Heart left ventricle (tissue), 16 donors: ENCODE results near the gene P2RX7. TPM values are rescaled to one million over a fixed set of nuclear protein-coding genes. Genes with fewer than 3 reads are reported as not detected.
"Not testable (repeated sequence)": the region's sequence is repeated elsewhere in the genome, so short reads cannot be mapped to it uniquely, and the experiment has no call there.

ENCODE experiments used
- ATAC-seq, 4 donors: fragments of 200-7000 bp; cut with Tn5 transposase; one replicate each; pipeline ENCODE4 v1.9.1; 2020 to 2022; ENCODE audit warnings: moderate library complexity in 4 of 4, mild to moderate bottlenecking in 3 of 4, moderate number of reproducible peaks in 1 of 4
- DNase-seq, 5 donors: peaks; one replicate each; pipeline ENCODE4 v3.0.0-alpha.2; 2020
- H3K27ac ChIP-seq, 12 donors: fragments of 200-600 bp; sonication (generic) in 4 of 12; one replicate each; pipeline versions ENCODE4 v1.5.0 to v1.8.0; 2016 to 2022; ENCODE audit warnings: mild to moderate bottlenecking in 2 of 12
- H3K27me3 ChIP-seq, 9 donors: fragments of 200-600 bp; sonication (generic) in 2 of 9; one replicate each; pipeline versions ENCODE4 v1.5.1 to v1.8.0; 2016 to 2022; ENCODE audit warnings: mild to moderate bottlenecking in 3 of 9
- H3K36me3 ChIP-seq, 9 donors: fragments of 200-600 bp; sonication (generic) in 2 of 9; one replicate each; pipeline versions ENCODE4 v1.5.0 to v1.8.0; 2018 to 2022; ENCODE audit warnings: mild to moderate bottlenecking in 2 of 9
- H3K4me1 ChIP-seq, 12 donors: fragments of 200-600 bp; sonication (generic) in 4 of 12; one replicate each; pipeline versions ENCODE4 v1.5.0 to v1.8.0; 2016 to 2022; ENCODE audit warnings: mild to moderate bottlenecking in 3 of 12
- H3K4me3 ChIP-seq, 12 donors: fragments of 200-600 bp; sonication (generic) in 4 of 12; one replicate each; pipeline versions ENCODE4 v1.5.0 to v1.8.0; 2017 to 2022; ENCODE audit warnings: mild to moderate bottlenecking in 9 of 12, moderate library complexity in 4 of 12
- H3K9me3 ChIP-seq, 12 donors: fragments of 200-600 bp; sonication (generic) in 4 of 12; one replicate each; pipeline versions ENCODE4 v1.5.0 to v1.8.0; 2016 to 2022; ENCODE audit warnings: mild to moderate bottlenecking in 1 of 12
- POLR2A ChIP-seq, 2 donors: fragments of 450-650 bp; IDR thresholded peaks; one replicate each; pipeline ENCODE4 v1.6.1; 2017; ENCODE audit warnings: antibody characterized with exemption in 2 of 2, mild to moderate bottlenecking in 2 of 2, moderate library complexity in 2 of 2
- WGBS, 4 donors: extraction: QIAGEN DNeasy Blood & Tissue Kit in 2 of 4; methylation state at CpG; one replicate each; pipeline versions ENCODE4 v1.1.5 to v1.1.7; 2013 to 2018; 5-methylcytosine and 5-hydroxymethylcytosine counted together
- intact Hi-C, 10 donors: fragments of 100-400 bp; cut with DNase I; formaldehyde crosslinking; loops; one replicate each; pipeline versions ENCODE4 v1.11.1 to v1.14.2; 2022
- polyA plus RNA-seq, 2 donors: library from polyadenylated mRNA; stranded (reverse); fragments of 200-250 nt; gene quantifications; one replicate each; pipeline ENCODE4 v1.2.3, GENCODE V29; 2013
- total RNA-seq, 9 donors: library from RNA; depleted of rRNA in 2 of 9; stranded (reverse); fragments of >200 nt in 2 of 9; fragmentation: NEBNext Ultra II Directional in 3 of 9; extraction: Animal tissue kit (Norgen Biotek cat#: 25700) in 3 of 9; gene quantifications; one replicate each; pipeline versions ENCODE4 v1.1.0 to v1.2.4, GENCODE V29; 2016 to 2023
- TF ChIP-seq, protein P1 (sequence below), 12 donors: fragments of 200-600 bp; sonication (generic) in 4 of 12; IDR thresholded peaks; one replicate each; pipeline versions ENCODE4 v1.5.0 to v1.8.0; 2018 to 2022; ENCODE audit warnings: antibody characterized with exemption in 12 of 12, mild to moderate bottlenecking in 5 of 12
- donor health status: ischemic (EF 13 %, LVEDD 7.1; RV severe dilation, severe dysfunction).
- donor health status: healthy with polysubstance abuse.
- donor health status: DM: no; HTN: yes; CAD: no.
- donor health status: DM: no; HTN: no; CAD: no.
- donor health status: ischemic (EF 25% LVEDD 6.9; RV normal size, moderate dysfunction).
- donor health status: ischemic (EF 25% LVEDD 5.7; RV mildly dilated, moderate dysfunction).
- donor health status: healthy.
- donor health status: DM: yes; HTN: yes; CAD: no.
- donor health status: ischemic (EF 35%, LVEDD 5.7; RV mildly dilated, moderate dysfunction).
- donor health status: nonischemic (EF 11% LVEDD 7.7; RV severe dilation, severe dysfunction).
- donor health status: DM: yes; HTN: yes; CAD: no.
- donor health status: PGD.
- donor health status: ischemic (EF 29% LVEDD 5.4; RV normal size, mild dysfunction).
- donor health status: nonischemic (EF 23%, LVEDD 6.1; RV moderate dilation, normal function).

P2RX7 gene
- total and polyA plus RNA-seq, 11 donors, result 0.39 to 12.0 (median 1.8) TPM

DNA sequence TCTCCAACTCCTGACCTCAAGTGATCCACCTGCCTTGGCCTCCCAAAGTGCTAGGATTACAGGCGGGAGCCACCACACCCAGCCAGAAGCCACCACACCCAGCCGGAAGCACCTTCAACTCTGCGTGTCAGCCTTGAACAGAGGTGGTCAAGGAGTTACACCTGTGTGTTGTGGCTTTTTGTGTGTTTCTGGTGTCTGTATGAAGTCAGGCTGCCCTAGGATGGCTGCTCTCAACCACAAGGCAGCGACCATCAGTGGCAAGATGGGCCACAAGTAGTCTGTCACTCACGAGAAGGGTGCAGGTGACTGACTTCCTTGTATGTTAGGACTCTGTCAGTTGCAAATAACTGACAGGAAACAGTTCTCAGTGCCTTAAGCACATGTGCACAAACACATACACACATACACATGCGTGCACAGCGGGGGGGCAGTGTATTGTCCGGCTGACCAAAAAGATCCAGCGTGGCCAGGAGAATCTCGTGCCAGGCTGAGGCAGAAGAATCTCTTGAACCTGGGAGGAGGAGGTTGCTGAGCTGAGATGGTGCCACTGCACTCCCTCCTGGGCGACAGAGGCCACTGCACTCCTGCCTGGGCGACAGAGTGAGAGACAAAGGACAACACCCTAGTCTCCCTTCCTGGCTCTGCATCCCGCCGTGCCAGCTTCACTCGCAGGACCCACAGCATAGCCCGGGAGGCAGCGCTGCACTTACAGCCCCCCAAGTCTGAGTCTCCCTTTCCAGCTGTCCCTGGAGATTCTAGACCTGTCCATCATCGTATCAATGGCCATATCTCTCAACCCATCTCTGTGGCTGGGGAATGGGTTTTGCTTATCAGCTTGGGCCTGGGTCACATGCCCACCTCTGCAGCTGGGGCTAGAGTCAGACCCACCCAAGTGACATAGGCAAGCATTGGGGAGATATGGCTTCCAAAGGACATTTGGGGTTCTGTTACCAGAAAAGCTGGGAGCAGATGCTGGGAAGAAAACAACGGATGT is 90.9 kb downstream of the P2RX7 start:
- H3K4me3 ChIP-seq, result no peak overlapping the region
- H3K9me3 ChIP-seq, result no peaks in the 10 kb centered on the region
- H3K36me3 ChIP-seq, result peaks cover 0 to 52% (median 33%) of the 10 kb centered on the region in 9 donors
- WGBS, 4 donors, result 85 to 95% (median 87%) methylated on average over 18 to 19 of the region's 19 CpGs
- intact Hi-C loops, result loop anchor here in 1 of 10 donors (10.0 kb wide), 1 partner anchor 159 kb away; no protein-coding TSS in a partner anchor
- H3K27me3 ChIP-seq, result no peaks in the 10 kb centered on the region
- TF ChIP-seq POLR2A (IDR thresholded peaks at IDR 0.05), result no peak
- TF ChIP-seq, protein P1, sequence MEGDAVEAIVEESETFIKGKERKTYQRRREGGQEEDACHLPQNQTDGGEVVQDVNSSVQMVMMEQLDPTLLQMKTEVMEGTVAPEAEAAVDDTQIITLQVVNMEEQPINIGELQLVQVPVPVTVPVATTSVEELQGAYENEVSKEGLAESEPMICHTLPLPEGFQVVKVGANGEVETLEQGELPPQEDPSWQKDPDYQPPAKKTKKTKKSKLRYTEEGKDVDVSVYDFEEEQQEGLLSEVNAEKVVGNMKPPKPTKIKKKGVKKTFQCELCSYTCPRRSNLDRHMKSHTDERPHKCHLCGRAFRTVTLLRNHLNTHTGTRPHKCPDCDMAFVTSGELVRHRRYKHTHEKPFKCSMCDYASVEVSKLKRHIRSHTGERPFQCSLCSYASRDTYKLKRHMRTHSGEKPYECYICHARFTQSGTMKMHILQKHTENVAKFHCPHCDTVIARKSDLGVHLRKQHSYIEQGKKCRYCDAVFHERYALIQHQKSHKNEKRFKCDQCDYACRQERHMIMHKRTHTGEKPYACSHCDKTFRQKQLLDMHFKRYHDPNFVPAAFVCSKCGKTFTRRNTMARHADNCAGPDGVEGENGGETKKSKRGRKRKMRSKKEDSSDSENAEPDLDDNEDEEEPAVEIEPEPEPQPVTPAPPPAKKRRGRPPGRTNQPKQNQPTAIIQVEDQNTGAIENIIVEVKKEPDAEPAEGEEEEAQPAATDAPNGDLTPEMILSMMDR (IDR thresholded peaks at IDR 0.05), result no peak
- H3K4me1 ChIP-seq, result peaks cover 0 to 3% (median 0%) of the 10 kb centered on the region in 12 donors
- H3K27ac ChIP-seq, result no peak overlapping the region
- DNase-seq, result no peak
- ATAC-seq, result no peak

DNA sequence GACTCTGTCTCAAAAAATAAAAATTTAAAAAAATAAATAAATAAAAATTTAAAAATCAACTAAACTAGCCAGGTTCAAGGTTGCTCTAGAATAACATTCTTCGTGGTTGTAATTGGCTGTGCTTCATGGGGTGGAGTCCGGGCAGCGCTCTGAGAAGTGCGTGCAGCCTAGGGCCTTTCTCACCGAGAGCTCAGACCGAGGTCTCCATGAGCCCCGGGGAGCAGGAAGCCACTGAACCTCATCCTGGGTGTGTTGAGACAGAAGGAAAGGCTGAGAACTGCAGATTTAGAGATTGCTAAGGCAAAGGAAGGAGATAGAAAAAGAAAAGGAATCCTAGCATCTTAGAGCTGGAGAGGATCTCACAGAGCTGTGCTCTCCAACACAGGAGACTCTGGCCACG is 91.9 kb downstream of the P2RX7 start:
- H3K4me1 ChIP-seq, result peaks cover 0 to 3% (median 0%) of the 10 kb centered on the region in 12 donors
- peaks cover 0 to 55% (median 38%) of the 10 kb centered on the region in 9 donors for H3K36me3 ChIP-seq
- ATAC-seq, result no peak
- no peak for DNase-seq
- no peaks in the 10 kb centered on the region for H3K9me3 ChIP-seq
- intact Hi-C loops, result loop anchor here in 1 of 10 donors (10.0 kb wide), 1 partner anchor 160 kb away; no protein-coding TSS in a partner anchor
- 86 to 90% (median 89%) methylated on average over 8 of the region's 8 CpGs for WGBS, 4 donors
- no peak for TF ChIP-seq POLR2A (IDR thresholded peaks at IDR 0.05)
- TF ChIP-seq, protein P1 (IDR thresholded peaks at IDR 0.05), result no peak
- no peak overlapping the region for H3K4me3 ChIP-seq
- no peak overlapping the region for H3K27ac ChIP-seq
- no peaks in the 10 kb centered on the region for H3K27me3 ChIP-seq

DNA sequence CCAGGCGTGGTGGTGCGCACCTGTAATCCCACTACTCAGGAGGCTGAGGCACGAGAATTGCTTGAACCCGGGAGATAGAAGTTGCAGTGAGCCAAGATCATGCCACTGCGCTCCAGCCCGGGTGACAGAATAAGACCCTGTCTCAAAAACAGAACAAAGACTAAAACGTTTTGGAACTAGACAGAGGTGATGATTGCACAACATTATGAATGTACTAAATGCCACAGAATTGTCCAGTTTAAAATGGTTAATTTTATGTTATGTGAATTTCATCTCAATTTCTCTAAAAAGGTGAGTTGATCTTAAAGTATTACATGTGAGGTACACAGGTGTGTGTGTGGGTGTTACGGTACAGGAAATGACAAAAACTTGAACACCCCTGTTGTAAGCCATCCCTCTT is 93.7 kb downstream of the P2RX7 start:
- intact Hi-C loops, result loop anchor here in 1 of 10 donors (10.0 kb wide), 1 partner anchor 162 kb away; no protein-coding TSS in a partner anchor
- DNase-seq (no peak), ATAC-seq (no peak)
- no peaks in the 10 kb centered on the region for H3K27me3 ChIP-seq
- WGBS, 4 donors, result 90 to 92% (median 91%) methylated on average over 8 of the region's 8 CpGs
- no peaks in the 10 kb centered on the region for H3K9me3 ChIP-seq
- no peak overlapping the region for H3K4me3 ChIP-seq
- no peak for TF ChIP-seq POLR2A (IDR thresholded peaks at IDR 0.05)
- TF ChIP-seq, protein P1 (IDR thresholded peaks at IDR 0.05), result no peak
- no peak overlapping the region for H3K27ac ChIP-seq
- peaks cover 0 to 52% (median 34%) of the 10 kb centered on the region in 9 donors for H3K36me3 ChIP-seq
- peaks cover 0 to 6% (median 0%) of the 10 kb centered on the region in 12 donors for H3K4me1 ChIP-seq

DNA sequence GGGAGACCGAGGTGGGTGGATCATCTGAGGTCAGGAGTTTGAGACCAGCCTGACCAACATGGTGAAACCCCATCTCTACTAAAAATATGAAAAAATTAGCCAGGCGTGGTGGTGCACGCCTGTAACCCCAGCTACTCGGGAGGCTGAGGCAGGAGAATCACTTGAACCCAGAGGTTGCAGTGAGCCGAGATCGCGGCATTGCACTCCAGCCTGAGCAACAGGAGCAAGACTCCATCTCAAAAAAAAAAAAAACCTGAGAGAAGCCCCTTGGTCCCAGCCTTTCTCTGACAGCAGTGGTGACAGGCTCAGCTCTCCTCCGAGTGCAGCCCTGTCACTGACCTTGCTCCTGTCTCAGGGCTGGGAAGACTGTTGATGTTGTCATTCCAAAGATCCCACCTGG is 94.2 kb downstream of the P2RX7 start:
- WGBS, 4 donors, result 90 to 96% (median 95%) methylated on average over 8 of the region's 8 CpGs
- H3K4me1 ChIP-seq, H3K27ac ChIP-seq, DNase-seq, ATAC-seq, H3K9me3 ChIP-seq, H3K27me3 ChIP-seq, H3K4me3 ChIP-seq: not testable (repeated sequence)
- intact Hi-C loops, result loop anchor here in 1 of 10 donors (10.0 kb wide), 1 partner anchor 162 kb away; no protein-coding TSS in a partner anchor
- peaks cover 0 to 49% (median 34%) of the 10 kb centered on the region in 9 donors for H3K36me3 ChIP-seq
